HUES64 (cell line): ENCODE measurements around the gene BDNF. TPM values are rescaled to one million over a fixed set of nuclear protein-coding genes. Genes with fewer than 3 reads are reported as not detected.
"Not testable (repeated sequence)": the region's sequence is repeated elsewhere in the genome, so short reads cannot be mapped to it uniquely, and the experiment has no call there.

Experiments
- H3K27ac ChIP-seq: 2 replicates; pipeline ENCODE4 v1.7.0; 2013; ENCODE audit warnings: low read depth, low read length, inconsistent platforms
- H3K27me3 ChIP-seq: 2 replicates; pipeline ENCODE4 v1.6.1; 2013; ENCODE audit warnings: mild to moderate bottlenecking, low read length; ENCODE audit not compliant: insufficient read depth
- H3K36me3 ChIP-seq: 2 replicates; pipeline ENCODE4 v1.6.1; 2013; ENCODE audit warnings: mild to moderate bottlenecking, low read length; ENCODE audit not compliant: insufficient read depth
- H3K4me1 ChIP-seq: 2 replicates; pipeline ENCODE4 v1.6.1; 2013; ENCODE audit warnings: mild to moderate bottlenecking, low read length, moderate library complexity; ENCODE audit not compliant: insufficient read depth
- H3K4me3 ChIP-seq: 2 replicates; pipeline ENCODE4 v1.5.1; 2013; ENCODE audit warnings: mild to moderate bottlenecking, low read length, moderate library complexity
- H3K9ac ChIP-seq: 2 replicates; pipeline ENCODE4 v1.6.1; 2013; ENCODE audit warnings: mild to moderate bottlenecking, low read depth, low read length
- H3K9me3 ChIP-seq: 2 replicates; pipeline ENCODE4 v1.6.1; 2013; ENCODE audit warnings: low read depth, low read length; ENCODE audit not compliant: insufficient read depth
- WGBS: fragments of 150-250, 120-280 bp; methylation state at CpG from one replicate; pipeline ENCODE4 v1.1.7; 2013; ENCODE audit warnings: missing lambda C conversion rate; 5-methylcytosine and 5-hydroxymethylcytosine counted together
- polyA plus RNA-seq, 2 experiments: library from polyadenylated mRNA; stranded (reverse); fragments of 50-300 nt; gene quantifications; one replicate each; pipeline ENCODE4 v1.2.3, GENCODE V29; 2013

Gene BDNF
- 1.00 TPM for polyA plus RNA-seq (2013, experiment 1 of 2)
- 1.2 TPM for polyA plus RNA-seq (2013, experiment 2 of 2)

DNA sequence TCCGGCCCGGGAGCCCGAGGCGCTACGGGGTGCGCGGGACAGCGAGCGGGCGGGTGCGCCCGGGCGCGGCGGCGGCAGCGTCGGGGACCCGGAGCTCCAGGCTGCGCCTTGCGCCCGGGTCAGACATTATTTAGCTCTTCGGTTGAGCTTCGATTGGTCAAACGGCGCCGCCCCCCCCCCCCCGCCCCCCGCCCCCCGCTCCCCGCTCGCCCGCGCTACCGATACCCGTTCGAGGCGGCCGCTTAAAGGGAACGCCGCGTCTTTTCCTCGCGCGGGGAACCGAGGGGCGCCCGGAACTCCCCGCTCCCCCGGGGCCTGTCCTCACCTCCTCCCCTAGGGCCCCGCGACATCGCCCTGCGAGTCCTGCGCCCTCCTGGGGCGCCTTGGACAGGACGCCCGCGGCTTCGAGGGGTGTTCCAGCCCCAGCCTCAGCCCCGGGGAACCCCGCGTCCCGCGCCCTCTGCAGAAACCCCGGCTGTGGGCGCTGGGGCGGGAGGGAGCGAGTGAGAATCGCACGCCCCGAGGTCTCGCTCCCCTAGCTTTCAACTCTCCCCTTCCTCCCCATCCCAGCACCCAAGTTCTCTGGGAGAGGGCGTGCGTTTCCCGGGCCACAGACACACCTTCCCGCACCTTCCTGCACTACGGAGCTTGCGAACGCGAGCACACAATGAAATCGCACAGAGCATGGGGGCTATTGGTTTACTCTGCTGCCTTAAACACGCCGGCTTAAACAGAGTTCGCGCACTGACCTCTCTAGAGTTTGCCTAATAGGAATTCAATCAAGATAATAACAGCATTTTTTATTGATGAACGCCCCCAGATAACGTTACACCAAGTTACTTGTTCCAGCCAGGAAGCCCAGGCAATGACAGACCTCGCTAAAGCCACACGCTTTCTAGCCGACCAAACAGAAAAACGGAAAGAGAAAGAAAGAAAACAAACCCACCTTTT is at the start of gene BDNF:
TSS of gene BDNF (minus strand) at position 105 of the 951 bp plus-strand sequence. CDS start 41,891 bp downstream, outside the sequence.
- peaks cover 47% of the 10 kb centered on the region for H3K4me1 ChIP-seq
- H3K9me3 ChIP-seq, result no peaks in the 10 kb centered on the region
- H3K36me3 ChIP-seq, result no peaks in the 10 kb centered on the region
- H3K27me3 ChIP-seq, result peaks cover 49% of the 10 kb centered on the region
- H3K27ac ChIP-seq, result no peak within 1 kb of the TSS
- peak within 1 kb of the TSS; percentile 38; the same call in 1 of the 2 replicates for H3K9ac ChIP-seq
- peak within 1 kb of the TSS; percentile 74 for H3K4me3 ChIP-seq
- WGBS, result under 1% methylated on average over 89 of the region's 92 CpGs

DNA sequence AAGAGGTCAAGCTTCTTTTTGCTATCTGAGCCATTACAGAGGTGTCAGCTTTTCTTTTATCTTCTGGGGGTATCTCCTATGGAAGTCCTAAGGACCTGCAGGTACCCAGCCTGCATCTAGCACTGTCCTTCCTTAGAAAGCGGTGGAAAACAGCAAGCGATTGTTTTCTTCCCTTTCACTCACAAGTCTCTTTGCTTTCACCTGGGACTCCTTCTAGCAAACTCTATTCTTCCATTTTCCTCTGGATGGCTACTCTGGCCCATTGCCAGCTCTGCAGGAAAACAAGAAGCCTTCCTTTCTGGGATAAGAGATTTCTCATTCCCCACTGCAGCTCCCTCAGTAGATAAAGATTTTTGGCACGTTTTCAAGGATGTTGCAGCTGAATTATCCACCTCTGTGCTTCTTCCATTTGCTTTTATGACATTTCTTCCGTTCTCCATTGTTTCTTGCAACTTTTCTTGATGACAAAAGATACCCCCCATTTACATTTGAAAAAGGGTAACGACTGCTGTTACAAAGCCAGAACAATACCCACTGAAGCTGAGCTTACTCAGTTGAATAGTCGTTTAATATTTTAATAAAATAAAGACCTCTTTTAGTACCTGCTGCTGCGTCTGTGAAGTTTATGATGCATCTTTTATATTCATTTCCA is 40.2 kb upstream of the BDNF start:
- H3K9me3 ChIP-seq, result no peaks in the 10 kb centered on the region
- peak overlapping the region; percentile 61; the same call in 1 of the 2 replicates for H3K27ac ChIP-seq
- H3K4me1 ChIP-seq, result peaks cover 24% of the 10 kb centered on the region
- H3K9ac ChIP-seq, result no peak overlapping the region
- WGBS, result 28% methylated on average over 6 of the region's 7 CpGs
- peaks cover 24% of the 10 kb centered on the region; the same call in 1 of the 2 replicates for H3K27me3 ChIP-seq
- 0 out of 2 replicates have a peak overlapping the region, but pooled peaks have one; percentile 3 for H3K4me3 ChIP-seq
- H3K36me3 ChIP-seq, result no peaks in the 10 kb centered on the region

DNA sequence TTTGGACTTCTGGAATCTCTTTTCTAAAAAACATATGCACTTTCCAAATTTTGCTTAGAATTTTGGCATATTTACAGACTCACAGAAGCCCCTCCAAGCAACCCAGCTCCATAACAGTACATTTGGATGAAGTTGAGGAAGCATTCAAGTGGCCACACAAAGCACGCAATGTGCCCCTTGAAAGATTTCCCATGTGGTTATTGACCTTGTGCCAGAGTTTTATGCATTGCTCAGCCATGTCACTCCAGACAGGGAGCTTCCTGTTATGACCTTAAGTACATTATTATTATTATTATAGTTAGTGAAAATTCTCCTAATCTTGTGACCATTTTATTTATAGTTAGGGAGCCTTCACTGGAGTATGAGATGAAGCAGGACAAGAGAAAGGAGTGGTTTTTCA is 35.0 kb upstream of the BDNF start:
- H3K4me1 ChIP-seq, result peaks cover 9% of the 10 kb centered on the region
- WGBS, result 97% methylated on average over 1 of the region's 1 CpG

DNA sequence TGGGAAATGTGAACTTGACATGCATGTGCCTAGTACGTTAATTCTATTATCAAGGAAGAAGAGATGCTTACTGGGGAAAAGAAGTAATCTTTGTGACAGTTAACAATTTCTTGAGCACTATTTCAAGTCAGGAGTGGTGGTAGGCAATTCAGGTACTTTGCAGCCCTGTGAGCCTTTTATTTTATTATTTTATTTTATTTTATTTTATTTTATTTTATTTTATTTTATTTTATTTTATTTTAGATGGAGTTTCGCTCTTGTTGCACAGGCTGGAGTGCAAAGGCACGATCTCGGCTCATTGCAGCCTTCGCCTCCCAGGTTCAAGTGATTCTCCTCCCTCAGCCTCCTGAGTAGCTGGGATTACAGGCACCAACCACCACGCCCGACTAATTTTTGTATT is 31.5 kb upstream of the BDNF start:
- H3K9ac ChIP-seq, H3K4me3 ChIP-seq, H3K27ac ChIP-seq: not testable (repeated sequence)

More for the DNA sequence above, 35.0 kb upstream of the BDNF start:
- H3K4me3 ChIP-seq, result no peak overlapping the region
- peaks cover 7% of the 10 kb centered on the region; the same call in 1 of the 2 replicates for H3K27me3 ChIP-seq
- no peak overlapping the region for H3K9ac ChIP-seq
- no peaks in the 10 kb centered on the region for H3K9me3 ChIP-seq
- H3K36me3 ChIP-seq, result no peaks in the 10 kb centered on the region
- no peak overlapping the region for H3K27ac ChIP-seq

GRCh38 chr11:27726981-27727380 is 26.7 kb upstream of the BDNF start:
- H3K36me3 ChIP-seq, result no peaks in the 10 kb centered on the region
- H3K9ac ChIP-seq, result no peak overlapping the region
- H3K9me3 ChIP-seq, result no peaks in the 10 kb centered on the region
- H3K27ac ChIP-seq, result no peak overlapping the region
- peaks cover 55% of the 10 kb centered on the region for H3K27me3 ChIP-seq
- H3K4me3 ChIP-seq, result no peak overlapping the region
- no peaks in the 10 kb centered on the region for H3K4me1 ChIP-seq
- WGBS, result 97% methylated on average over 1 of the region's 1 CpG

More for the DNA sequence above, 31.5 kb upstream of the BDNF start:
- WGBS, result 92% methylated on average over 7 of the region's 7 CpGs
- H3K9me3 ChIP-seq, H3K27me3 ChIP-seq, H3K36me3 ChIP-seq, H3K4me1 ChIP-seq: not testable (repeated sequence)

- Histone ChIP-seq H3K4me1 (peaks cover 12% of the 10 kb centered on the region), H3K4me3 (no peak overlapping the region), H3K27ac (no peak overlapping the region), H3K36me3 (no peaks in the 10 kb centered on the region), H3K9me3 (no peaks in the 10 kb centered on the region), H3K9ac (no peak overlapping the region), H3K27me3 (peaks cover 79% of the 10 kb centered on the region)
- WGBS, result 86% methylated on average over 1 of the region's 1 CpG
Measured at GRCh38 chr11:27723687-27724086, 23.4 kb upstream of the BDNF start.

- Histone ChIP-seq H3K36me3 (no peaks in the 10 kb centered on the region), H3K27ac (no peak overlapping the region), H3K4me1 (peaks cover 12% of the 10 kb centered on the region), H3K9me3 (no peaks in the 10 kb centered on the region), H3K9ac (no peak overlapping the region), H3K27me3 (peaks cover 77% of the 10 kb centered on the region), H3K4me3 (peak overlapping the region; percentile 65)
- under 1% methylated on average over 18 of the region's 18 CpGs for WGBS
Measured at GRCh38 chr11:27722953-27723344, 22.7 kb upstream of the BDNF start.

DNA sequence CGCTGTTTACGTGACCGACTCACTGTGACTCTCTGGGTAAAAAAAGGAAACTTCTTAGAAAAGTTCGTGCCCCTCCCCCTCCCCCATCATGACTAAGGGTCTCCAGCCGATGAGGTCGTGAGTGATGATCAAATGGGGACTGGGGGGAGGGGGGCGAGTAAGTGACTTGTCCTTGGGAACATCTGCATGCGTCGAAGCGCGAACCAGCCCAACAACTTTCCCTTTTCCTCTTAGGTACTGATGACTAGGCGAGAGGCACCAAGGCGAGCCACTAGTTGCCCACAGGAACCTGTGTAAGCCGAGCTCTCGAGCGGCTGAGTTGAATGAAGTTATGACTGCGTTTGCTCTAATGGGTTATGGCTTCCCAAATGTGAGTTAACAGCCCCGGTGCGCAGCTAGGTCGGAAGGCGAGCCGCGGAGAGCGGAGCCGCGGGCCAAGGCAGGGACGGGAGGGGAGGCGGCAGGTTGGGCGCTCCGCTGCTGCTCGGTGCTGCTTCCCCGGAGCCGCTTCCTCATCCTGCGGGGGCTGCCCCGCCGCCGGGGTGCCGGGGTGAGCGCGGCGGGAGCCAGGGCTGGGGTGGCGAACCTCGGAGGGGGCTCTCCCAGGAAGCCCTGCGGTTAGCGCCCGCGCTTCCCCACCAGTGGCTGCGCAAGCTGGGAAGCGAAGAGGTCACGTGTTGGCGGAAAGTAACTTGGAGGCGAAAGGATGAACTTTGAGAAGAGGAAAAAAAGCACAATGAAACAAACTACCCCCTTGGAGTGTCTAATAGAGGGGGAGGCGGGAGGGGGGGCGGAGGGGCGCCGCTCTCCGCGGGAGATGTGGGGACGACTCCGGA is 22.1 kb upstream of the BDNF start:
- Histone ChIP-seq H3K9me3 (no peaks in the 10 kb centered on the region), H3K4me3 (peak overlapping the region; percentile 65), H3K9ac (peak overlapping the region; percentile 48), H3K36me3 (no peaks in the 10 kb centered on the region), H3K27me3 (peaks cover 76% of the 10 kb centered on the region), H3K27ac (no peak overlapping the region), H3K4me1 (peaks cover 16% of the 10 kb centered on the region)
- WGBS, result under 1% methylated on average over 52 of the region's 60 CpGs

DNA sequence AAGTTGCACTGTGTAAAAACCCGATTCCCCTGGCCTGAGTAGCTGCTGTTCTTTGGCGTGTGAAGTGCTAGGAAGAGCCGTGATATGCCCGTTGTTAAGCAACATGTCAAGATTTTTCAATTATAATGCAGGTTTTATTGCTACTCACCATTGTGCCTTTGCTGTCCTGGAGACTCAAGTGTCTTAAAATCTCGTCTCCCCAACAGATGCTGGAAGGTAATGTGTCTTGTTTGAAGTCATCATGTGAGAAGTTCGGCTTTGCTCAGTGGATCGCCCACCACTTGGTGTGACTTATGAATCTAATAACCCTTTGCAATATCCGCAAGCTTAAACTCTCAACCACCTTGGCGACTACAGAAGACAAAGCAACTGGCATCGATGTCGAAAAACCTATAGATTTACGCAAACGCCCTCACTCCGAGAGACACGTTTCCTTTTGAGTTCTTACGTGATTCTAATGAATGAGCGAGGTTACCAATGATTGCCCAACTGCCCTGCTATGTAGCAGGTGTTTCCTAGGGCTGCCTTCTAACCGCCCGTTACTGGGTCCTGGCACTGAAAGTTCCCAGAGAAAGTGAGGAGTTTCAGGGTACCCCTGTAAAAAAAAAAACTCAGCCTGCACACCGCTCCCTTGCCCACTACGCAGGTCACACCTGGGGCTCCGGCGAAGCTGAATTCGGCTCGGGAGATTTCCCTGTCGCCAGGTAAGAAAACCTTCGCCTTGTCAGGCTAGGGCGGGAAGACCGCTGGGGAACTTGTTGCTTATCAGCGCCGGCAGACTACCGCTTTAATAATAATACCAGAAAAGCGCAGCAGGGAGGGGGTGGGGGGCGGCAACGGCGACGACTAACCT is 21.2 kb upstream of the BDNF start:
- Histone ChIP-seq H3K9me3 (no peaks in the 10 kb centered on the region), H3K4me1 (peaks cover 24% of the 10 kb centered on the region), H3K36me3 (no peaks in the 10 kb centered on the region), H3K27ac (no peak overlapping the region), H3K27me3 (peaks cover 75% of the 10 kb centered on the region), H3K4me3 (peak overlapping the region; percentile 65), H3K9ac (no peak overlapping the region)
- WGBS, result 6% methylated on average over 33 of the region's 37 CpGs

- Histone ChIP-seq H3K36me3 (no peaks in the 10 kb centered on the region), H3K9me3 (no peaks in the 10 kb centered on the region), H3K27ac (no peak overlapping the region), H3K27me3 (peaks cover 64% of the 10 kb centered on the region), H3K9ac (no peak overlapping the region), H3K4me3 (peak overlapping the region; percentile 82), H3K4me1 (peaks cover 24% of the 10 kb centered on the region)
- under 1% methylated on average over 25 of the region's 25 CpGs for WGBS
Measured at GRCh38 chr11:27720277-27720830, 20.1 kb upstream of the BDNF start.
